ENCODE data around the gene POLD2.

- TF ChIP-seq, protein P1, sequence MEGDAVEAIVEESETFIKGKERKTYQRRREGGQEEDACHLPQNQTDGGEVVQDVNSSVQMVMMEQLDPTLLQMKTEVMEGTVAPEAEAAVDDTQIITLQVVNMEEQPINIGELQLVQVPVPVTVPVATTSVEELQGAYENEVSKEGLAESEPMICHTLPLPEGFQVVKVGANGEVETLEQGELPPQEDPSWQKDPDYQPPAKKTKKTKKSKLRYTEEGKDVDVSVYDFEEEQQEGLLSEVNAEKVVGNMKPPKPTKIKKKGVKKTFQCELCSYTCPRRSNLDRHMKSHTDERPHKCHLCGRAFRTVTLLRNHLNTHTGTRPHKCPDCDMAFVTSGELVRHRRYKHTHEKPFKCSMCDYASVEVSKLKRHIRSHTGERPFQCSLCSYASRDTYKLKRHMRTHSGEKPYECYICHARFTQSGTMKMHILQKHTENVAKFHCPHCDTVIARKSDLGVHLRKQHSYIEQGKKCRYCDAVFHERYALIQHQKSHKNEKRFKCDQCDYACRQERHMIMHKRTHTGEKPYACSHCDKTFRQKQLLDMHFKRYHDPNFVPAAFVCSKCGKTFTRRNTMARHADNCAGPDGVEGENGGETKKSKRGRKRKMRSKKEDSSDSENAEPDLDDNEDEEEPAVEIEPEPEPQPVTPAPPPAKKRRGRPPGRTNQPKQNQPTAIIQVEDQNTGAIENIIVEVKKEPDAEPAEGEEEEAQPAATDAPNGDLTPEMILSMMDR (IDR thresholded peaks at IDR 0.05): no peak
- no peak for TF ChIP-seq POLR2A (IDR thresholded peaks at IDR 0.05)
These were observed 58.4 kb downstream of the POLD2 start for GRCh38 chr7:44064791-44065430.
